ENCODE results near the gene SLC39A11.

Gene SLC39A11

DNA sequence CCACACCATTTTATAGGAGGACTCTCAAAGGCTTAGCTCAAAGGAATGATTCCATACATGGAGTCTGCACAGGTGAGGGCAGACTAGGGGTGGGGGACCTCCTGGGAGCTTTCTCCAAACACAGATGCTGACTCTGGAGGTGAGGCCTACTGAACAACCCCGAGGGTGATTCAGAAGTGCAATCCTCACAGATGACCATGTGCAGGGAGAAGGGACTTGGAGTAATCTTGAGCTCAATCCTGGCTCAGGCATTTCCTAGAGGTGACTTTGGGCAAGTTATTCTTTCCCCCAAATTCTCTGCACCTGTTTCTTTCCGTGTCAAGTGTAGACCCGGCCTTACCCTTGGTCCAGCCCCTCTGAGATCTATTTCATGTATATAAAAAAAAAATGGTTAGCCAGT, 401.5 kb downstream of the SLC39A11 start:
- in situ Hi-C loops (cut with HindIII; ENCODE audit: low pct_ligation_motif_present, low pct_unique_long_range_greater_than_20kb, low sequenced_read_pairs): no loop called here
- DNase-seq: no peak

DNA sequence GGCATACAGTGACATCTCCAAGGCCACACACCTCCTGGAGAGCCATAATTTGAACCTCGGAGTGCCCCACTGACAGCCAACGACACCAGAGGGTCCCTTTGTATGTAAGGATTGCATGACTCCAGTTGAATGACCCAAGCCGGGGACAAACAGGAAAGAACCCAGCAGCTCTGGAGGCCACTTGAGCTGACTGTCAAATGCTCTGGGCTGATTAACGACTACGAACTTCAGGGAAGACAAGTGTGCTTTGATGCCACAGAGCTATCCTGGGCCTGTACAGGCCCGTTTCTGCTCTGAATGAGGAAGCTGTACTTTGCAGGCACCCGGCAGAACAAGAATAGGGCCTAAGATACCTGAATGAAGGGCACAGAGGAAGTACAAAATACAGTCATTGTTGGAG, 404.6 kb downstream of the SLC39A11 start:
- no peak for DNase-seq
- in situ Hi-C loops (cut with HindIII; ENCODE audit: low pct_ligation_motif_present, low pct_unique_long_range_greater_than_20kb, low sequenced_read_pairs): no loop called here

DNA sequence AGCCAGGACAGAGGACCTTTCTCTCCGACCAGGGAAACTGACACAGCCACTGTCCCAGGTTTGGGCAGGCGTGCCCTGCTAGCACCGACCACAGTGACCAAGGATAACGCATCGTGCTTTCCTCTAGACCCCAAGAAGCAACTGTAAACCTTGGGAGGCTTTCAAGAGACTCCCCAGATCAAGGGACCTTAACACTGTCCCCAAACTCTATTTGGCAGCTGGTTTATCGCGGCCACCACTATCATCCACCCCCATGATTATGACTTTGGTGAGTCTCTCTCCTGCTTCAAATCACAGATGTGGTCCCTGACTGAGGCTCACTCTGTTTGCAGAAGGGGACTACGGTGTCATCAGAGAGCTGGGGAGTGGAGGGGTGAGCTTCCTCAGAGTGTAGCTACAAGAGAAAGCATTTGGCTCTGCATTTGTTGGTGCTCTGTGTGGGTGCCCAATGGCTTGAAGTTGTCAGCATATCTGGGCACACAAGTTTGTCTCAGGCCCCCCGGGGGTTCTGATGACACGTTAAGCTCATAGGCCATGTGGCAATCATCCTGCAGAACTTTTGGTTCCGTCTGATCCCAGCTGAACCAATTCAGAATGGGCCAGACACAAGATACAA, 408.0 kb downstream of the SLC39A11 start:
- no peak for DNase-seq
- in situ Hi-C loops (cut with HindIII; ENCODE audit: low pct_ligation_motif_present, low pct_unique_long_range_greater_than_20kb, low sequenced_read_pairs): no loop called here

DNA sequence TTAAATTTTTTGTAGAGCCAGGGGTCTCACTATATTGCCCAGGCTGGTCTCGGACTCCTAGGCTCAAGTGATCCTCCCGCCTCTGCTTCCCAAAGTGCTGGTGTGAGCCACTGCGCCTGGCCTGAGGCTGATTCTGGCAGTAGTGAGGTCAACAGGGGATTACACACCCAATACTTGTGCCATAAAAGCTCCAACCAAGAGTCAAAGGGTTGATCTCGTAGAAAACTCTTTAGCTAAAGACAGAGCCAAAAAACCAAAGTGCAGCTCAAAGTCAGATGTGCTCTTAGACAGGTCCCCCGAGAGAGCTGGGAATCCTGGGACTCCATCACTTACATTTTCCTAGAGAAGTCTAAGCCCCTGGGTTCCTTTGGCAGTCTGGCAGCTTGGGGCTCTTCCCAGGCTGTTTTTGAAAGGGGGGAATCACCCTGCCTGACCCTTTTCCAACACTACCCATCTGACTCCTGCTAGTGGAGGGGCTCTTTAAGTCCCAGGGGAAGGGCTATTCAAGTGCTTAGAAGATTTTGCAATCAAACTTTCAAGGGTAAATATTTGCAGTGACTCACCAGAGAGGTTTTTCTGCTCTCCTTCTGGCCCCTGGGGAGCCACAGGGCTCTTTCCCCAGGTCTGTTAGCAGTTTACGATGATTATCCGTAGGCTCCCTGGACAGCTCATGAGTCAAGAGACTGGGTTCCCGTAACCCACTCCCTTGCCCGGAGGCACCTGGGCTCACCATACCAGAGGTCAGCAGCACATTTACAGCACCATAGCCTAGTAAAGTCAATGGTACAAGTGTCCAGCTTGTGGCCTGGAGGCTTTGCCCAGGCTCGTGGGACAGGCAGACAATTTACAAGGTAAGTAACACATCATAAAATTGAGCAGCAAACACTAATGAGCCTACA, 408.7 kb downstream of the SLC39A11 start:
- in situ Hi-C loops (cut with HindIII; ENCODE audit: low pct_ligation_motif_present, low pct_unique_long_range_greater_than_20kb, low sequenced_read_pairs): no loop called here
- peak; percentile 82 for DNase-seq

DNA sequence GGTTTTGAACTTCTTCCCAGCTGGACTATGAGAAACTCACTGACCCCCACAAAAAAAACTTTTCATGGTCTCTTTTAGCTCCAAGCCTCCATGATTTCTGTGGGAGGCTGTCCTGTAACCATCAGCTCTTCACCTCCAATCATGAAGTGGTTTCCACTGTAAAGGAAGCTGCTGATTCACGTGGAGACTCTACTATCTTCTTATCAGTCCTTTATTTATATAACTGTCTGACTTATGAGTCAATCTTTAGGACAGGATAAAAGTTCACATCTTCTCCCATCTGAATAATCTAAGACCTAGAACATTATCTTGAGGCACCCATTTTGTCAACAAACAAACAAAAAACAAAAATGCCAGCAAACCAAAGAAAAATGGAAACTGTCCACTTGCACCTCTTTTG, 409.9 kb downstream of the SLC39A11 start:
- in situ Hi-C loops (cut with HindIII; ENCODE audit: low pct_ligation_motif_present, low pct_unique_long_range_greater_than_20kb, low sequenced_read_pairs): no loop called here

DNA sequence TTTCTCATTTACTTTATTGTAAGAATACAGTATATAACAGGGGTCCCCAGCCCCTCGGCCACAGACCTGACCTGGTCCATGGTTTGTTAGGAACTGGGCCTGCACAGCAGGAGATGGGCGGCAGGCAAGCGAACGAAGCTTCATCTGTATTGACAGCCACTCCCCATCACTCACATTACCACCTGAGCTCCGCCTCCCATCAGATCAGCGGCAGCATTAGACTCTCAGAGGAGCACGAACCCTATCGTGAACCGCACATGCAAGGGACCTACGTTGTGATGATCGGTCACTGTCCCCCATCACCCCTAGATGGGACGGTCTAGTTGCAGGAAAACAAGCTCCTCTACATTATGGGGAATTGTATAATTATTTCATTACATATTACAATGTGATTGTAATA, 410.6 kb downstream of the SLC39A11 start:
- in situ Hi-C loops (cut with HindIII; ENCODE audit: low pct_ligation_motif_present, low pct_unique_long_range_greater_than_20kb, low sequenced_read_pairs): no loop called here

More for the DNA sequence above, 409.9 kb downstream of the SLC39A11 start:
- no peak for DNase-seq

DNA sequence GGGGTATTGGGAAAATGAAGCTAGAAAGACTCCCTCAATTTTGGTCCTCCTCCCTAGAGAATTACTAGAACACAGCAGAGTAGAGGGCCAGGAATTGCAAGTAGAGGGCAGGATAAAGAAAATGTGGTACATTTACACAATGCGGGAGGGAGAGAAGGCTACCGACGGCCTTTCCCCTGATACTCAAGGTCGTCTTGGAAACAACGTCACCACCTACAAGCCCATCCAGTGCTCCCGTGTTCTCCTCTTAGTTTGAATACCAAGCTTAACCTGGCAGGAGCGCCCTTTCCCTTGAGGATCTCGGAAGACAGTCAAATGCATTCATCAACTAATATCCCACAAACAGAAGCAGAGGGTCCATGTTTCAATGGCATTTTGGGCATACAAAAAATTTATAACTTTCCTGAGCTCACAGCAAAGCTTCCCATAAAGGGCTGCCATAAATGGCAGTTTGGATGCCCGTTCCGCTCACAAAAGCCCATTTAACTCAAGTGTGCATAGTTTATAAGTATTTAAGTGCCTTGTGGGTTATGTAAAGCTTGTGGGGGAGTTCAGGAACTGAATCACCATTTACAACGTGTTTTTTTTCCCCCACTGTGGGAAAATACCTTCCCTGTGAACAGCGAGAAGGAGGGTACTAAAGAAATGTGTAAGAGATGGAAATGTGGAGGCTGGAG, 414.6 kb downstream of the SLC39A11 start:
- no peak for DNase-seq
- in situ Hi-C loops (cut with HindIII; ENCODE audit: low pct_ligation_motif_present, low pct_unique_long_range_greater_than_20kb, low sequenced_read_pairs): no loop called here

More for the DNA sequence above, 410.6 kb downstream of the SLC39A11 start:
- DNase-seq: no peak

DNA sequence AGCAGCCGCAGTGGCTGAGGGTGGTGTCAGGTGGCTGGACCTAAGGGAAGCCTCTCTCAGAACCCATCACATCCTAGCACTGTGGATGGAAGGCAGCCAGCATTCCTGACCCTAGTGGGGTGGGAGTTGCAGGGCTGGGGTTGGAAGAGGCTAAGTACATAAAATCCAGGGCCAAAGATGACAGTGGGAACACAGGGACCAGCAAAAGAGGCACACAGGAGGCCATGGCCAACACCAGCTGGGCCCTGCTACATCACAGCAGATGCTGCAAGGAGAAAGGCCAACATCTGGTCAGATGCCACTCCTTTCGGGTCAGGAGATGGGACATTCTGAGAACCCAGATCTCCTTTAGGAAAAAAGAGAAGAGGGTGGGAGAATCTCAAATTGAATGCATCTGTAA, 415.4 kb downstream of the SLC39A11 start:
- DNase-seq: no peak
- in situ Hi-C loops (cut with HindIII; ENCODE audit: low pct_ligation_motif_present, low pct_unique_long_range_greater_than_20kb, low sequenced_read_pairs): no loop called here

DNA sequence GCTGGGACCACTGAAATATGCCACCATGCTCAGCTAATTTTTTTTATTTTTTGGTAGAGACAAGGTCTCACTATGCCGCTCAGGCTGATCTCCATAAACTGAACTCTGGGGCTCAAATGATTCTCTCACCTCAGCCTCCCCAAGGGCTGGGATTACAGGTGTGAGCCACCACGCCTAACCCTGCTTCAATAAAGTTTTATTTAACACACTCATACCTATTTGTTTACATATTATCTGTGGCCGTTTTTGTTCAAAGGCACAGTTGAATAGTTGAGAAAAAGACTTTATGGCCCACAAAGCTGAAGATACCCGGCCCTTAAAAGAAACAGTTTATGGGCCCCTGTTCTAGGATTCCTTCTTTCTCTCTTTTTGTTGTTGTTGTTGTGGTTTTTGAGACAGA, 419.8 kb downstream of the SLC39A11 start:
- in situ Hi-C loops (cut with HindIII; ENCODE audit: low pct_ligation_motif_present, low pct_unique_long_range_greater_than_20kb, low sequenced_read_pairs): no loop called here
- DNase-seq: no peak

DNA sequence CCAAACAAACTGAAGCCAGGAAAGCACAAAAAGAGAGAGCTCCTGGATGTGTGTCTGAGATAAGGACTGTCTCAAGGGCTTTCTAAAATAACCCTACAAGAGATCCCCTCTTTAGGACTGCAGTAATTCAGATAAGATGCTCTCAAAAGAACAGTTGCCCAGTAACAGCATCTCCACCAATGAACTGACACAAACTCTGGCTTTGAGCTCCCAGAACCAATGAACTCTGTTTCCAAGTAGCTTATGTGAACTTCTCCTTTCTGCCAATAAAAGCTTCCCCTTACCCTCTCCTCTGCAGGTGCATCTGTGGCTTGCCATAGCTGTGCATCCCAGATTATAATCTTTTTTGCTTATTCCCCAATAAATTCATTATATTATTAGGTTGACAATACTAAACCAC, 421.5 kb downstream of the SLC39A11 start:
- DNase-seq: no peak
- in situ Hi-C loops (cut with HindIII; ENCODE audit: low pct_ligation_motif_present, low pct_unique_long_range_greater_than_20kb, low sequenced_read_pairs): no loop called here

DNA sequence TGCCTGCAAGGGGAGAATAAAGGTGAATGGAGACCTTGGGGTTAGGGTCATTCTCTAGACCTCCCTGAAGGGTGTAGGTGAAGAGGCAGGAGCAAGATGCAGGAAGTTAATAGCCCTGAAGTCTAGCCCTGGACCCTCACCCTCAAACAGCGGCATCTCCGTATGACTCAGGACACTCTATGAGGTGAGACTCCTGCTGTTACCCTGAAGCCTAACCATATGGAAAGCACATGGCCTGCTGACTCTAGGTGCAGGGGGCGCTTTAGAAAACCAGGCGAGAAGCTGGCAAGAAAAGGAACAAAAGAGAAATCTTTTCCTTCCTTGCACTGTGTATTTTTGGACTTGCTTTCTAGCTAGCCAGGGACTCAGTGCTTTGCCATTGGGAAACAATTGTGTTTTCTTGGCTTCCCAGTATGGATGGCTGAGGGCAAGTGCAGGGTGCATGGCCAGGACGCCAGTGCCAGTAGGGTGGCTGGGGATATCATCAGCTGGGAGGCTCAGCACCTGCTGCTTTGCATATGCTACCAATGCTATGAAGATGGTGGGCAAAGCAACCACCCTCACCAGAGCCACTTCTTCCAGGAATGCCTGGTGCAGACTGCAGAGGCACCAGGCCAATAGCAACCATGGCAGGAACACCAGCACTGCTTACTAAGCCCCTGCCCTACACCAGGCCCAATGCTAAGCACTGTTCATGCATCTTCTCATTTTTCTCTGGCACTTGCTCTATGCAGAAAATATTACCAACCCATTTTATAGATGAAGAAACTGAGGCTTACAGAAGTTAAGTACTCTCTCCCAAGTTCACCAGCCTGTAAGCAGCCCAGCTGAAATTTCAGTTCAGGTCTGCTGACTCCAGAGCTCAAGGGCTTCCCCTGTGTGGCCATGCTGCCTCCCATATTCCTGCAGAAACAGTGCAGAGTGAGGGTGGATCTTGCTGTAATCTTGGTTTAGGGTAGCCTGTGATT, 425.1 kb downstream of the SLC39A11 start:
- in situ Hi-C loops (cut with HindIII; ENCODE audit: low pct_ligation_motif_present, low pct_unique_long_range_greater_than_20kb, low sequenced_read_pairs): no loop called here

DNA sequence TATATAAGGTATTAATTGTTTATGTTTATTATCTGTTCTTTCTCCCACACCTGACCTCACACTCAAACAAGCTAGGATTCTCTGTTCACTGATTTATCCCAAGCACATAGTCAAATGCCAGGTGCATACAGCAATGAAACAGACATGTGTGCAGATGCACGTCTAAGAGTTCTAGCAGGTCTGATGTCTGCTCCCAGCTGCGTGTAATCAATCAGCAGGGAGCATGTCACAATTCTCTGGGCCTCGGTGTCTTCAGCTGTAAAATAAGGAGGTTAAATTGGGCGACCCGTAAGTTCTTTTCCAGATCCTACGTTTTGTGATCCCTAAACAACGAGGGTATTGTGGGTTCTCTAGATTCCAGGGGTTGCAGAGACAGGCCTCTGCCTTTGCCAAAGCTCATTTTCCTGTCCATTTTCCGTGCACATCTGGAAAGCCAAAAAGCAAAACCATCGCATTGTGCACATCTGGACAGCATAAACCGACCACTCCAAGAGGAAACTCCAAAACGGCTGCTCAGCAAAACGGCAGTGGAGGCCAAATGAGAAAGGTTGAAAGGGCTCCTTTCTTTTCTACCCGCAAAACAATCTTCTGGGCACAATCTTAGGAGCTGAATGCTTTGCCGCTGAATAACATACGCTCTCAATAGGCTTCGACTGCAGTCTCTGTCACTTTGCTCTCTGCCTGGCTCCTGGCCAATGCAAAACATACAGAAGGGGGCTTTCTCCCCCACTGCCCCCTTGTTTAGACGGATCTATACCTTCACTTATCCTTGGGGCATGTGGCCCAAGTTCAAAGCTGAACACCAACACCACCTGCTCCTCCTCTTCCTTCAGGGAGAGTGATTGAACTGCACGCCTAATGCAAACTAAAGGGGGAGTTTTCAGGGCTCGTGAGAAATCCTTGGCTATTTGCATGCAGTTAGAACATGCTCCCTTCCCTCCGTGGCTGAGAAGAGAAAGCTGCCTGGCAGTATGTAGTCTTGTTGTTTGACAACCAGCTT, 426.3 kb downstream of the SLC39A11 start:
- DNase-seq: no peak
- in situ Hi-C loops (cut with HindIII; ENCODE audit: low pct_ligation_motif_present, low pct_unique_long_range_greater_than_20kb, low sequenced_read_pairs): no loop called here

More for the DNA sequence above, 425.1 kb downstream of the SLC39A11 start:
- no peak for DNase-seq

DNA sequence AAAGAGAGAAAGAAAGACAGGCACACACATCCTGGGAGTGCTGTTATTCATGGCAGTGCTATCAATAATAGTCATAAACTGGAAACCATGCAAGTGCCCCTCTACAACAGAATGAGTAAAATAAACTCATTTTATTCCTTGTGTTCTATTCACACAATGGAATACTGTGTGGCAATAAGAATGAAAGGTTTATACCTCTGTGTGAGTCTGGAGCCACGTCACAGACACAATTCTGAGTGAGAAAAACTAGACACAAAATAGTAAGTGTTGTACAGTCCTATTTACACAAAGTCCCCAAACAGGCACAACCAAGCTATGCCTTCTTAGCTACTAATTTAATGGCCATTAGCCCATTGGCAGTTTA, 429.7 kb downstream of the SLC39A11 start:
- no peak for DNase-seq
- in situ Hi-C loops (cut with HindIII; ENCODE audit: low pct_ligation_motif_present, low pct_unique_long_range_greater_than_20kb, low sequenced_read_pairs): no loop called here

DNA sequence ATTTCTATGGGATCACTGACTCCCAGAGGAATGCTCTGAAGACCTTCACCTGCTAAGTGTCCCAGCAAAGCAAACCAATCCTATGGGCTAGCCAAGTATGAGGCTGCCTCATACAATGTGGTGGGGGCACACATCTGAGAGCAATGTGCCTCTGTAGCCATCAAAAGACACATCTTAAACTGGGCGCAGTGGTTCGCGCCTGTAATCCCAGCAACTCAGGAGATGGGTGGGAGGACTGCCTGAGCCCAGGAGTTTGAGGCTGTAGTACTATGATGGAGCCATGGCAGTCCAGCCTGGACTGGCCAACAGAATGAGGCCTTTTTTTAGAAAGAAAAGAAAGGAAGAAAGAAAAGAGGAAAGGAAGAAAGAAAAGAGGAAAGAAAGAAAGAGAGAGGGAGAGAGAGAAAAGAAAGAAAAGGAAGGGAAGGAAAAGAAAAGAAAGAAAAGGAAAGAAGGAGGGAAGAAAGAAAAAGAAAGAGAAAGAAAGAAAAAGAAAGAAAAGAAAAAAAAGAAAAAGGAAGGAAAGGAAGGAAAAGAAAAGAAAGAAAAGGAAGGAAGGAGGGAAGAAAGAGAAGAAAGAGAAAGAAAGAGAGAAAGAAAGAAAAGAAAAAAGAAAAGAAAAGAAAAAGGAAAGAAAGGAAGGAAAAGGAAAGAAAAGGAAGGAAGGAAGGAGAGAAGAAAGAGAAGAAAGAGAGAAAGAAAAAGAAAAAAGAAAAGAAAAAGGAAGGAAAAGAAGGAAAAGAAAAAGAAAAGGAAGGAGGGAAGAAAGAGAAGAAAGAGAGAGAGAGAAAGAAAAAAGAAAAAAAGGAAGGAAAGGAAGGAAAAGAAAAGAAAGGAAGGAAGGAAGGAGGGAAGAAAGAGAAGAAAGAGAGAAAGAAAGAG, 430.3 kb downstream of the SLC39A11 start:
- in situ Hi-C loops (cut with HindIII; ENCODE audit: low pct_ligation_motif_present, low pct_unique_long_range_greater_than_20kb, low sequenced_read_pairs): no loop called here
- no peak for DNase-seq

DNA sequence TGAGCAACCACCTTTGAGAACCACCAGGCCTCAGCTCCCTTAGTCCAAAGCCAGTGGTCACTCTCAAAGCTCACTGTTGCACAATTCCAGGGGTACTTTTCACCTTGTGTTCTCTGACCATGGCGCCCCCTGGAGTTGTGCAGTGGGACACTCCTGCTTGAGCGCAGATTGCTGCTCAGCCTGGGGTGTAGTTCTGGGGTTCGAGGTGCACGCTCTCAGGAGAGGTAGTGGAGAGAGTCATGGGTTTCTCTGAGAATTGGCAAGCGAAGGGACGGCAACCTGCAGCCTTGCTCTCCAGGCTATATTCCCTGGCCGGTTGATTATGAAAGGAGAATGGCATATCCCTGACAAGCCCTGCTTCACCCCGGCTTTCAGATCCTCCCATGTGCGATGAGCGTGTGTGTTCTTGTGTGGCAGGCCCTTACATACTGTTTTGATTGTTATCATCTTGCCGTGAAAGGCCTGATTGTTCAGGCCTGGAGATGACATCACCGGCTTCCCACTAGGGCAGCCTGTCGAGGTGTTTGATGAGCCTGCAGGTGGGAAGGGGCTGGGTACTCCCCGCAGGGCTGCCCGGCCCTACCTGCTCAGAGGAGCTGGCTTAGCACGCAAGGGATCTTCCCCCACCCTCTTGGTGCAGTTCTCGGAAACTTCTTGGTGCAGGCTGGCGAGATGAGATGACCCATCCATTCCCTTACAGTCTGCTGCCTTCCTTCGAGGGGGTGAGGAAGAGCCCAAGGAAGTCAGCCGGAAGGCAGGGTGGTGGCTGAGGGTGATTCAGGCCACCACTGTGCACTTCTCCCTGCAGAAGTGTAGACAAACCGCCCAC, 431.2 kb downstream of the SLC39A11 start:
- DNase-seq: no peak
- in situ Hi-C loops (cut with HindIII; ENCODE audit: low pct_ligation_motif_present, low pct_unique_long_range_greater_than_20kb, low sequenced_read_pairs): no loop called here

Data from ACHN (cell line).